SK-N-MC (cell line): ENCODE data around the gene FREM3.
"Not testable (repeated sequence)": the region's sequence is repeated elsewhere in the genome, so short reads cannot be mapped to it uniquely, and the experiment has no call there.

Experiments
- EZH2 ChIP-seq: fragments of 200-600 bp; sonication (generic); IDR thresholded peaks from one replicate; pipeline ENCODE4 v1.6.1; 2017; ENCODE audit warnings: antibody characterized with exemption
- FOXP2 ChIP-seq: optimal IDR thresholded peaks from 2 replicates; pipeline ENCODE3; 2011; ENCODE audit warnings: mild to moderate bottlenecking, moderate library complexity; ENCODE audit not compliant: insufficient read depth; ENCODE audit errors: extremely low read length, control extremely low read depth
- POLR2AphosphoS5 ChIP-seq: IDR thresholded peaks from 2 replicates; pipeline ENCODE4 v1.6.1; 2012; ENCODE audit warnings: mild to moderate bottlenecking, low read depth, low read length, borderline replicate concordance

DNA sequence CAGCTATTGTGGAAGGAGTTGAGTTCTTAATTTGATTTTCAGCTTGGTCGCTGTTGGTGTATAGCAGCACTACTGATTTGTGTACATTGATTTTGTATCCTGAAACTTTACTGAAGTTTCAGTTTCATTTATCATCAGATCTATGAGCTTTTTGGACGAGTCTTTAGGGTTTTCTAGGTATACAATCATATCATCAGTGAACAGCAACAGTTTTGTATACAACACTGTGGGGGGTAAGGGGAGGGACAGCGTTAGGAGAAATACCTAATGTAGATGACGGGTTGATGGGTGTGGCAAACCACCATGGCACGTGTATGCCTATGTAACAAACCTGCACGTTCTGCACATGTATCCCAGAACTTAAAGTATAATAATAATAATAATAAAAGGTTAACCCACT is 35.6 kb upstream of the FREM3 start:
- TF ChIP-seq EZH2, POLR2AphosphoS5, FOXP2: not testable (repeated sequence)
